HG02938 (cell line): ENCODE measurements around the gene TPRKB.
"Not testable (repeated sequence)": the region's sequence is repeated elsewhere in the genome, so short reads cannot be mapped to it uniquely, and the experiment has no call there.

Experiments used
- ATAC-seq: cut with Tn5 transposase; IDR thresholded peaks from one replicate; pipeline ENCODE4 v1.9.1; 2021; ENCODE audit warnings: mild to moderate bottlenecking, moderate library complexity; ENCODE audit not compliant: unreplicated experiment

Gene TPRKB

GRCh38 chr2:73700661-73701447 lies 36.3 kb downstream of the TPRKB start:
- ATAC-seq, result no peak

- no peak for ATAC-seq
Measured at GRCh38 chr2:73700131-73700611, 37.0 kb downstream of the TPRKB start.

DNA sequence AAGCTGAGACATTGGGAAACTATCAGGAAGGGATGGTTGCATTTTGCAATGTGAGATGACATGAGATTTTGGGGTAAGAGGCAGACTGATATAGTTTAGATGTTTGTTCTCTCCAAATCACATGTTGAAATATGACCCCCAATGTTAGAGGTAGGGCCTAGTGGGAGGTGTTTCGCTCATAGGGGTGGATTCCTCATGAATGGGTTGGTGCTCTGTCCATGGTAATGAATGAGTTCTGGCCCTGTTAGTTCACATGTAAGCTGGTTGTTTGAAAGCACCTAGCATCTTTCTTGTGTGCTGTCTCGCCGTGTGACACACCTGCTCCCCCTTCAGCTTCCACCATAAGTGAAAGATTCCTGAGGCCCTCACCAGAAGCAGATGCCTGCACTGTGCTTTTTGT lies 37.7 kb downstream of the TPRKB start:
- ATAC-seq, result no peak

- ATAC-seq, result no peak
Measured at GRCh38 chr2:73698101-73698500, 39.0 kb downstream of the TPRKB start.

GRCh38 chr2:73697606-73698005 lies 39.5 kb downstream of the TPRKB start:
- ATAC-seq, result no peak

- not testable (repeated sequence) for ATAC-seq
Measured at GRCh38 chr2:73696985-73697384, 40.2 kb downstream of the TPRKB start.

- ATAC-seq, result not testable (repeated sequence)
Measured at GRCh38 chr2:73696521-73696920, 40.6 kb downstream of the TPRKB start.

DNA sequence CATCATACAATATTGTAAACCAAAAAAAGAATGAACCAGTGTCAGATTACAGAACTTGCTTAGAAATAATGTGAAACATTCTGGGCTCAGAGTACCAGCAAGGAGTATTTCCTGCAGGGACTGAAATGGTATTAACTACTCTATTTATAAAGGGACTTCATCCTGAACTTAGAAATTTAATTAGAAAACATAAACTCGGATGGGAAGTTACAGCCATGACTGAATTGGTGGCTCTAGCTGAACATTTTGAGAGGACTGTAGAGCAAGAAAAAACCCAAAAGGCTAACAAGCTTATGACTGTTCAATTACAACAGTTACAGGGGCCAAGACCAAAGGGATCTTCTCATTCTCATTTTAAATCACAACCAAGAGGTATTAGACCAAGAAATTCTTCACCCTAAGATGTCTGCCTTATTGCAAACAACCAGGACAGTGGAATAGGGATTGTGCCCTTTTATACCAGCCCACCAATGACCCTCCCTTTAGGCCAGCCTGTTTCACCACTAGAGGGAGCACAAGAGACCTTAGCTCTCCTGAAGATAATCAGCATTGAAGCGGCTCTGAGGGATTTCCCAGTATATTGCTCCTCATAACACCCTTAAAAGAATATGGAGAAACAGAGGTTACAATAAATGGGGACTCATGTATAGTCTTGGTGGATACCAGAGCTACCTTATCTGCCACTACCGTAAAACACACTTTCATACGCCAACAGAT lies 46.6 kb downstream of the TPRKB start:
- ATAC-seq, result not testable (repeated sequence)

GRCh38 chr2:73688494-73688893 lies 48.7 kb downstream of the TPRKB start:
- not testable (repeated sequence) for ATAC-seq

- ATAC-seq, result no peak
Measured at GRCh38 chr2:73685764-73686438, 51.2 kb downstream of the TPRKB start.

GRCh38 chr2:73684905-73685304 lies 52.2 kb downstream of the TPRKB start:
- not testable (repeated sequence) for ATAC-seq

- not testable (repeated sequence) for ATAC-seq
Measured at GRCh38 chr2:73684325-73684724, 52.8 kb downstream of the TPRKB start.

DNA sequence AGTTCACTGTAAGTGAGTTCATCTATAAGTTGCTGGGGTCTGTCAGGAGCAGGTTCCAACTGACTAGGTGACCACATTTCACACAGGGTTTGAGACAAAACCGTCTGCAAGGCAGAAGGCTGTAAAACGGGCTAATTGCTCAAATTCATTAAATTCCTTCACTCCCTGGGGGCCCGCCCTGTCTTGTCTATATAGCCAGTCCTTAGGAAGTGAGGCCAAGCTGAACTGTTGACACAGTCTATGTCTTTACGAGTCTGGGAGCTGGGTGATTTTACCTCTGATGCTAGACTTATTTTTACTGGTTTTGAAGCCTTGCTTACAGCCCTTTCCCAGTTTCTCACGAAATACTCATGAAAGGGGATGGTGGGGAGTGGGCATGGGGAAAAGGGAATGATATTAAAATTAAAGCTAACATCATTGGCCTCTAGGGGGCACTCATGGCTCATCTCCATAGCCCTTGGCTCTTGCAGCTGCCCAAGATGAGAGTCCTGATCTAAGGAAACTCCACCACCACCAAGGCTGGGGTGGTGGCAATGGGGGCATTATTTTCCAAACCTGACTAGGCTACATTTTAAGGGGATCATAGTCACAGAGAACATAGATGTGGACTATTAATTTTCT lies 57.1 kb downstream of the TPRKB start:
- ATAC-seq, result not testable (repeated sequence)
